Neural progenitor cell (in vitro differentiated cells): ENCODE data around the gene THSD4. TPM values are rescaled to one million over a fixed set of nuclear protein-coding genes. Genes with fewer than 3 reads are reported as not detected.

ENCODE experiments used
- DNase-seq: peaks from one replicate; pipeline ENCODE4 v3.0.0-alpha.2; 2016; ENCODE audit warnings: low spot score
- H2AFZ ChIP-seq: fragments of 200-600 bp; sonication (generic); replicated peaks from 2 replicates; pipeline ENCODE4 v1.6.1; 2016; ENCODE audit warnings: antibody characterized with exemption
- H3F3A ChIP-seq: fragments of 200-600 bp; sonication (generic); 2 replicates; pipeline ENCODE4 v1.6.1; 2016; ENCODE audit warnings: antibody characterized with exemption, low read depth
- H3K27ac ChIP-seq: fragments of 200-600 bp; sonication (generic); 2 replicates; pipeline ENCODE4 v1.5.1; 2016; ENCODE audit warnings: mild to moderate bottlenecking
- H3K27me3 ChIP-seq: fragments of 200-600 bp; sonication (generic); 2 replicates; pipeline ENCODE4 v1.6.1; 2016; ENCODE audit warnings: mild to moderate bottlenecking, moderate library complexity
- H3K36me3 ChIP-seq: fragments of 200-600 bp; sonication (generic); 2 replicates; pipeline ENCODE4 v1.5.1; 2016
- H3K4me1 ChIP-seq: fragments of 200-600 bp; sonication (generic); 2 replicates; pipeline ENCODE4 v1.6.1; 2016; ENCODE audit warnings: mixed run types
- H3K4me2 ChIP-seq: fragments of 200-600 bp; sonication (generic); 2 replicates; pipeline ENCODE4 v1.6.1; 2016
- H3K4me3 ChIP-seq: fragments of 200-600 bp; sonication (generic); 2 replicates; pipeline ENCODE4 v1.5.1; 2016
- H3K79me2 ChIP-seq: fragments of 200-600 bp; sonication (generic); 2 replicates; pipeline ENCODE4 v1.6.1; 2016; ENCODE audit warnings: low read depth
- H3K9ac ChIP-seq: fragments of 200-600 bp; sonication (generic); 2 replicates; pipeline ENCODE4 v1.6.1; 2016
- H3K9me3 ChIP-seq: fragments of 200-600 bp; sonication (generic); 2 replicates; pipeline ENCODE4 v1.5.1; 2016; ENCODE audit warnings: low read depth
- H4K20me1 ChIP-seq: fragments of 200-600 bp; sonication (generic); 2 replicates; pipeline ENCODE4 v1.6.1; 2016; ENCODE audit warnings: low read depth
- H3K27ac Mint-ChIP-seq: 3 replicates; pipeline ENCODE4 v1.8.0; 2021; ENCODE audit warnings: mixed read lengths
- H3K27me3 Mint-ChIP-seq: 2 replicates; pipeline ENCODE4 v1.8.0; 2022; ENCODE audit warnings: low read depth, mild to moderate bottlenecking, inconsistent platforms, moderate library complexity, mixed read lengths; ENCODE audit not compliant: insufficient read depth
- H3K36me3 Mint-ChIP-seq: 3 replicates; pipeline ENCODE4 v1.8.0; 2021; ENCODE audit warnings: mixed read lengths
- H3K4me1 Mint-ChIP-seq: 3 replicates; pipeline ENCODE4 v1.8.0; 2021; ENCODE audit warnings: mixed read lengths
- H3K4me3 Mint-ChIP-seq: 3 replicates; pipeline ENCODE4 v1.8.0; 2021; ENCODE audit warnings: mild to moderate bottlenecking, moderate library complexity, mixed read lengths
- H3K9me3 Mint-ChIP-seq: 3 replicates; pipeline ENCODE4 v1.8.0; 2020; ENCODE audit warnings: mixed read lengths
- EZH2 ChIP-seq: fragments of 200-600 bp; sonication (generic); IDR thresholded peaks from 2 replicates; pipeline ENCODE4 v1.6.1; 2017; ENCODE audit warnings: antibody characterized with exemption, mild to moderate bottlenecking, moderate library complexity
- EZH2phosphoT487 ChIP-seq: fragments of 200-600 bp; sonication (generic); IDR thresholded peaks from 2 replicates; pipeline ENCODE4 v1.6.1; 2017; ENCODE audit warnings: antibody characterized with exemption
- total RNA-seq: library from RNA; depleted of rRNA; stranded (reverse); fragments of >200 nt; gene quantifications from 2 replicates; pipeline ENCODE4 v1.2.3, GENCODE V29; 2015; ENCODE audit warnings: low replicate concordance
- TF ChIP-seq, protein P1 (sequence below): fragments of 200-600 bp; sonication (generic); IDR thresholded peaks from 2 replicates; pipeline ENCODE4 v1.5.1; 2017; ENCODE audit warnings: antibody characterized with exemption, mild to moderate bottlenecking

Gene THSD4
- total RNA-seq, 1 donor from 2014 or later = 2.4 TPM

DNA sequence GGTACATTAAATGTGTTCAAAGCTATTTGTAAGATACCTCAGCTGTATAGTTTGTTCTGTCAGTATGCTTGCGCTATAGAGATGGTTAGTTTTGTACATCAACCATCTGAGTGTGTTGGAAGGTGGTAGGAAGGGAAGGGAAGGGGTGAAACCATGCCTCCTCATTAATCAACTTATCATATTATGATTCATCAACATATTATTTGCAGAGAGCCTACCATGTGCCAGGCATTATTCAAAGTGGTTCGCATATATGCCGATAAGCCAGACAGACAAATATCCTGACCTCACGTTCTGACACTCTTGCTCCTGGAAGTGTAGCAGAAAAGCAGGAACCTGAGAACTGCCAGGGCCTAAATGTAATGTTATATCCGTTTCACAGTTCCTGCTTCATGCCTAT lies 447.0 kb downstream of the THSD4 start:
- Histone ChIP-seq H3K79me2 (no peaks in the 10 kb centered on the region), H3K36me3 (no peaks in the 10 kb centered on the region), H3K27ac (no peak overlapping the region), H3K4me1 (no peaks in the 10 kb centered on the region), H4K20me1 (no peaks in the 10 kb centered on the region), H3K4me3 (no peak overlapping the region), H3K4me2 (no peak overlapping the region), H3K9me3 (no peaks in the 10 kb centered on the region), H2AFZ (no peak overlapping the region), H3K27me3 (no peaks in the 10 kb centered on the region), H3F3A (no peaks in the 10 kb centered on the region), H3K9ac (no peak overlapping the region)
- no peak overlapping the region for H3K4me3 Mint-ChIP-seq
- H3K36me3 Mint-ChIP-seq = no peaks in the 10 kb centered on the region
- no peaks in the 10 kb centered on the region for H3K4me1 Mint-ChIP-seq
- H3K27ac Mint-ChIP-seq = no peak overlapping the region
- H3K9me3 Mint-ChIP-seq = peaks cover 3% of the 10 kb centered on the region
- no peaks in the 10 kb centered on the region for H3K27me3 Mint-ChIP-seq
- TF ChIP-seq, protein P1, sequence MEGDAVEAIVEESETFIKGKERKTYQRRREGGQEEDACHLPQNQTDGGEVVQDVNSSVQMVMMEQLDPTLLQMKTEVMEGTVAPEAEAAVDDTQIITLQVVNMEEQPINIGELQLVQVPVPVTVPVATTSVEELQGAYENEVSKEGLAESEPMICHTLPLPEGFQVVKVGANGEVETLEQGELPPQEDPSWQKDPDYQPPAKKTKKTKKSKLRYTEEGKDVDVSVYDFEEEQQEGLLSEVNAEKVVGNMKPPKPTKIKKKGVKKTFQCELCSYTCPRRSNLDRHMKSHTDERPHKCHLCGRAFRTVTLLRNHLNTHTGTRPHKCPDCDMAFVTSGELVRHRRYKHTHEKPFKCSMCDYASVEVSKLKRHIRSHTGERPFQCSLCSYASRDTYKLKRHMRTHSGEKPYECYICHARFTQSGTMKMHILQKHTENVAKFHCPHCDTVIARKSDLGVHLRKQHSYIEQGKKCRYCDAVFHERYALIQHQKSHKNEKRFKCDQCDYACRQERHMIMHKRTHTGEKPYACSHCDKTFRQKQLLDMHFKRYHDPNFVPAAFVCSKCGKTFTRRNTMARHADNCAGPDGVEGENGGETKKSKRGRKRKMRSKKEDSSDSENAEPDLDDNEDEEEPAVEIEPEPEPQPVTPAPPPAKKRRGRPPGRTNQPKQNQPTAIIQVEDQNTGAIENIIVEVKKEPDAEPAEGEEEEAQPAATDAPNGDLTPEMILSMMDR = no peak
- TF ChIP-seq EZH2 (no peak), EZH2phosphoT487 (no peak)
- DNase-seq = no peak

GRCh38 chr15:71564217-71564616 lies 448.9 kb downstream of the THSD4 start:
- no peak overlapping the region for H3K4me3 ChIP-seq
- no peak overlapping the region for H3K27ac Mint-ChIP-seq
- H3K27ac ChIP-seq = no peak overlapping the region
- DNase-seq = no peak
- H3K4me1 Mint-ChIP-seq = no peaks in the 10 kb centered on the region
- H3K27me3 Mint-ChIP-seq = no peaks in the 10 kb centered on the region
- no peaks in the 10 kb centered on the region for H3F3A ChIP-seq
- H3K4me2 ChIP-seq = no peak overlapping the region
- no peaks in the 10 kb centered on the region for H4K20me1 ChIP-seq
- H3K9me3 Mint-ChIP-seq = no peaks in the 10 kb centered on the region
- TF ChIP-seq, protein P1 = no peak
- TF ChIP-seq EZH2phosphoT487 = no peak
- no peak for TF ChIP-seq EZH2
- H3K36me3 ChIP-seq = no peaks in the 10 kb centered on the region
- H3K9ac ChIP-seq = no peak overlapping the region
- no peaks in the 10 kb centered on the region for H3K9me3 ChIP-seq
- H3K4me3 Mint-ChIP-seq = no peak overlapping the region
- no peaks in the 10 kb centered on the region for H3K27me3 ChIP-seq
- H2AFZ ChIP-seq = no peak overlapping the region
- no peaks in the 10 kb centered on the region for H3K36me3 Mint-ChIP-seq
- no peaks in the 10 kb centered on the region for H3K4me1 ChIP-seq
- no peaks in the 10 kb centered on the region for H3K79me2 ChIP-seq

GRCh38 chr15:71565006-71565405 lies 449.7 kb downstream of the THSD4 start:
- DNase-seq = no peak
- Histone ChIP-seq H3K36me3 (no peaks in the 10 kb centered on the region), H3K27me3 (no peaks in the 10 kb centered on the region), H3K79me2 (no peaks in the 10 kb centered on the region), H3K9ac (no peak overlapping the region), H3K9me3 (no peaks in the 10 kb centered on the region), H3K4me1 (no peaks in the 10 kb centered on the region), H3K4me3 (no peak overlapping the region), H3K4me2 (no peak overlapping the region), H3K27ac (no peak overlapping the region), H3F3A (no peaks in the 10 kb centered on the region), H2AFZ (no peak overlapping the region), H4K20me1 (no peaks in the 10 kb centered on the region)
- Mint-ChIP-seq H3K27ac (no peak overlapping the region), H3K4me3 (no peak overlapping the region), H3K27me3 (no peaks in the 10 kb centered on the region), H3K36me3 (no peaks in the 10 kb centered on the region), H3K9me3 (no peaks in the 10 kb centered on the region), H3K4me1 (no peaks in the 10 kb centered on the region)
- TF ChIP-seq EZH2phosphoT487 = no peak
- TF ChIP-seq, protein P1 = no peak
- TF ChIP-seq EZH2 = no peak
